ENCODE measurements around the gene SYCP2.
A peak's percentile ranks its signal among the peaks of the same experiment; 100 is the strongest.
"Not testable (repeated sequence)": the region's sequence is repeated elsewhere in the genome, so short reads cannot be mapped to it uniquely, and the experiment has no call there.

The SYCP2 gene, protein sequence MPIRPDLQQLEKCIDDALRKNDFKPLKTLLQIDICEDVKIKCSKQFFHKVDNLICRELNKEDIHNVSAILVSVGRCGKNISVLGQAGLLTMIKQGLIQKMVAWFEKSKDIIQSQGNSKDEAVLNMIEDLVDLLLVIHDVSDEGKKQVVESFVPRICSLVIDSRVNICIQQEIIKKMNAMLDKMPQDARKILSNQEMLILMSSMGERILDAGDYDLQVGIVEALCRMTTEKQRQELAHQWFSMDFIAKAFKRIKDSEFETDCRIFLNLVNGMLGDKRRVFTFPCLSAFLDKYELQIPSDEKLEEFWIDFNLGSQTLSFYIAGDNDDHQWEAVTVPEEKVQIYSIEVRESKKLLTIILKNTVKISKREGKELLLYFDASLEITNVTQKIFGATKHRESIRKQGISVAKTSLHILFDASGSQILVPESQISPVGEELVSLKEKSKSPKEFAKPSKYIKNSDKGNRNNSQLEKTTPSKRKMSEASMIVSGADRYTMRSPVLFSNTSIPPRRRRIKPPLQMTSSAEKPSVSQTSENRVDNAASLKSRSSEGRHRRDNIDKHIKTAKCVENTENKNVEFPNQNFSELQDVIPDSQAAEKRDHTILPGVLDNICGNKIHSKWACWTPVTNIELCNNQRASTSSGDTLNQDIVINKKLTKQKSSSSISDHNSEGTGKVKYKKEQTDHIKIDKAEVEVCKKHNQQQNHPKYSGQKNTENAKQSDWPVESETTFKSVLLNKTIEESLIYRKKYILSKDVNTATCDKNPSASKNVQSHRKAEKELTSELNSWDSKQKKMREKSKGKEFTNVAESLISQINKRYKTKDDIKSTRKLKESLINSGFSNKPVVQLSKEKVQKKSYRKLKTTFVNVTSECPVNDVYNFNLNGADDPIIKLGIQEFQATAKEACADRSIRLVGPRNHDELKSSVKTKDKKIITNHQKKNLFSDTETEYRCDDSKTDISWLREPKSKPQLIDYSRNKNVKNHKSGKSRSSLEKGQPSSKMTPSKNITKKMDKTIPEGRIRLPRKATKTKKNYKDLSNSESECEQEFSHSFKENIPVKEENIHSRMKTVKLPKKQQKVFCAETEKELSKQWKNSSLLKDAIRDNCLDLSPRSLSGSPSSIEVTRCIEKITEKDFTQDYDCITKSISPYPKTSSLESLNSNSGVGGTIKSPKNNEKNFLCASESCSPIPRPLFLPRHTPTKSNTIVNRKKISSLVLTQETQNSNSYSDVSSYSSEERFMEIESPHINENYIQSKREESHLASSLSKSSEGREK (N-terminal part only)

DNA sequence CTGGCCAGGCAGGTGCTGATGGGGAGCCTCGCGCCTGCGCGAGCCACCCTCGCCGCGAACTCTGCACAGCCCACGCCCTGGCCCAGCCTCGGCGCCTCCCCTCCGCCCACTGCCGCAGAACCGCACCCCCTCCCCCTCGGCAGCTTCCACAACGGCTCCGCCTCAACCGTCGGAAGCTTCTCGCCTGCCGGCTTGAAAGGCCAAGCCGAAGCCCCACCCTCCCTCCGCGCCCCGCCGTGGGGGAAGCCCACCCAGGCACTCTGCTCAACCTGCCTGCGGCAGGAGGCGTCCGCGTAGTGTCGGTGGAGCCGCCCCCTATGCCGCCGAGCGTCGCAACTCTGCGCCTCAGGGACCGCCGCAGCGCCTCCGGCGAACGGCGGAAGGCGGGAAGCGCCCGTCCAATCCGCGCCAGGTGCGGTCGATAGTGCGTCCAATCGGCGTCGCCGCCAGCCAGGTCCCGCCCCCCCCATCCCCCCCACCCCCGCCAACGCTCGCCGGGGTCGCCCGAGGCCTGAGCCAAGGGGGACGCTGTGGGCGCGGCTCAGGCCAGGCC, at the start of gene SYCP2:
TSS of gene SYCP2 (minus strand) at position 342 of the 553 bp plus-strand sequence. CDS start 11,224 bp downstream, outside the sequence.
- no peak for DNase-seq

DNA sequence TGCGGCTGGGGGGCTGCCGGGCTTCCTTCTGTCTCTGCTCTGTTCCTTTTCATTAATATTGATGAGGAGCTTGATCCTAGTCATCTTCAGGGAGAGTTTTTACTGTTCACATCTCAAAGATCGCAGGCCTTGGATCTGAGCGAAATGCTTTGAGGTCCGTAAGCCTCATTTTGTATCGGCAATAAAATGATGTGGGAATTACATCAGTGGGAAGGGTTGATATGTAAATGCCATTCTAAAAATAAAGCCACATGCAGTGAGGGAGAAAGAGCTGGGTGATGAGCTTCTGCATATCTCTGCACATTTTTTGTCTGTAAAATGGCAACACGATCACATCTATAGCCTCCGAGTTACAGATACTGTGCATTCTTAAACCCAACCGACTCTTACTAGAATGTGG, 49.6 kb upstream of the SYCP2 start:
- DNase-seq: no peak

- no peak for DNase-seq
Observed at GRCh38 chr20:59977086-59977485, 43.6 kb upstream of the SYCP2 start.

- DNase-seq: no peak
Observed at GRCh38 chr20:59976156-59976782, 42.8 kb upstream of the SYCP2 start.

GRCh38 chr20:59972037-59972801, 38.8 kb upstream of the SYCP2 start:
- no peak for DNase-seq

DNA sequence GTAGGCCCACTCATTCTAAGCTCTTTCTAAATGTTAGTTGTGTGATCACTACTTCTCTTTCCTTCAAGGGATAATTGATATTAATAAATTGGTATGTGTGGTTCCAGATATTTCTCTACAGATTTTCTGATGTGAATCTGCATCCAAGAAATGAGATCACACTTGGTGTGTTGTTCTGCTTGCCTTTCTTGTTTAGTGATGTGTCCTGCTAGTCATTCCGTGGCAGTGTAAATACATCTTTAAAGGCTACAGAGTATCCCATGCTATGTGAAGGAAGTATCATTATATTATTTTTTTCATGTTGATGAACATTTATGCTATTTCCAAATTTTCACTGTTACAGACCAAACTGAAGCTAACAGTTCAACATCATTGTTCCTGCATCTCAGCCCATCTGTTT, 38.0 kb upstream of the SYCP2 start:
- DNase-seq: no peak

GRCh38 chr20:59966428-59966827, 33.0 kb upstream of the SYCP2 start:
- DNase-seq: no peak

DNA sequence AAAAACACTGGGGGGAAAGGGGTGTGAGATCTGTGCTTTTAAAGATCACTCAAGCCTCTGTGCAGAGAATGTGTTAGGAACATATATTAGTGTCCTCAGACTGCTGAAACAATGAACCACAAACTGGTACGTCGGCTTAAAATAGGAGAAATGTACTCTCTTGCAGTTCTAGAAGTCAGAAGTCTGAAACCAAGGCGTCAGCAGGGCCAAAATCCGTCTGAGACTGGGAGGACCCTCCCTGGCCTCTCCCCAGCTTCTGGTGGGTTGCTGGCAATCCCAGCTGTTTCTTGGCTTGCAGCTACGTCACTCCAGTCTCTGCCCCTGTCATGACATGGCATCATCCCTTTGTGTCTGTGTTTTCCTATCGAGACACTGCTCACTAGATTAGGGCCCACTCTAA, 28.7 kb upstream of the SYCP2 start:
- DNase-seq: no peak

GRCh38 chr20:59961423-59961822, 28.0 kb upstream of the SYCP2 start:
- DNase-seq: no peak

GRCh38 chr20:59958626-59959025, 25.2 kb upstream of the SYCP2 start:
- no peak for DNase-seq

DNA sequence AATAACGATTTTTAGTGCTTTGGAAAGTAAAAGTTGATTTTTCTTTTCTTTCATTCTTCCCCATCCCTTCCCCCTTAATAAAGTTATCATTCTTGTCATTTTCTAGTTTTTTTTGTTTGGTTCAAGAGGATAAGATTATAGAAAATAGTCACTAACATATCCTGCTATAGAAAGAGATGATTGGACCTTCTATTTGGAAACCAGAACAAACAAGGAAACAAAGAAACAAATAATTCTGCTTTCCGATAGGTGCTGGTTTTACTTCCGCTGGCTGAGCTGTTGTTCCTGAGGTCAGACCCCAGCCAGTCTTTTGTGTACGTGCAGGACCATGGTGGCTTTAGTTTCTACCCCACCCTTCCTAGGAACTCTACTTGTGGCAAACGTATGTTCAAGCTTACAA, 24.7 kb upstream of the SYCP2 start, which contains the start of gene CDH26:
TSS of gene CDH26 (plus strand) at position 301 of the 400 bp plus-strand sequence. CDS start 304 bp downstream, outside the sequence.
- no peak for DNase-seq

DNA sequence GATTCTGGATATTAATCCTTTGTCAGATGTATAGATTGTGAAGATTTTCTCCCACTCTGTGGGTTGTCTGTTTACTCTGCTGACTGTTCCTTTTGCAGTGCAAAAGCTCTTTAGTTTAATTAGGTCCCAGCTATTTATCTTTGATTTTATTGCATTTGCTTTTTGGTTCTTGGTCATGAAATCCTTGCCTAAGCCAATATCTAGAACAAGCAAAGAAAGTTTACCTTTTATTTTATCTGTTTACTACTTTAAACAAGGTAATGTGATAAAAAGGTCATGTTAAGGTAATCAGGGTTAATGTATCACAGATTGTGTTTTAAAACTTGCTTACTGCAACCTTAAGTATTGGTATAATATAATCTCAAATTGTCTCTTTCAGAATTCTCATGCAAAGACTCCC, 24.1 kb upstream of the SYCP2 start:
- DNase-seq: not testable (repeated sequence)

GRCh38 chr20:59955131-59955796, 21.8 kb upstream of the SYCP2 start:
- DNase-seq: peak; percentile 17

DNA sequence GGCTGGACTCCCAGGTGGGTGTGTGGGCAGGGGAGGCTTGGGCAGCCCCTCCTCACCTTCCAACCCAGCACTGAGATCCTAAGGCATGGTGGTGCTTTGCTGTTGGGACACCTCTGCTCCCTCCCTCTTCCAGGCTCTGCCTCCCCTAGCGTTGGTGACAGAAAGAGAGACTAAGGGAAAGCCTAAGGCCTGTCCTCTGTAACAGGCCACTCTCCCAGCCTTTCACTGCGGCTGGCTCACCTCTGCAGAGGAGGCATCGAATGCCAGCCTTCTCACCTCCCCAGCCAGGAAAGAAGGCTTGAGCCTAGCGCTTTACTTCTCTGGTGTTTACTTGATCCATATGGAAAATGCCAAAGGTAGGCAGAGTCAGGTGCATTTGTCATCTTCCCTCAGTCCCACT, 21.3 kb upstream of the SYCP2 start:
- no peak for DNase-seq

DNA sequence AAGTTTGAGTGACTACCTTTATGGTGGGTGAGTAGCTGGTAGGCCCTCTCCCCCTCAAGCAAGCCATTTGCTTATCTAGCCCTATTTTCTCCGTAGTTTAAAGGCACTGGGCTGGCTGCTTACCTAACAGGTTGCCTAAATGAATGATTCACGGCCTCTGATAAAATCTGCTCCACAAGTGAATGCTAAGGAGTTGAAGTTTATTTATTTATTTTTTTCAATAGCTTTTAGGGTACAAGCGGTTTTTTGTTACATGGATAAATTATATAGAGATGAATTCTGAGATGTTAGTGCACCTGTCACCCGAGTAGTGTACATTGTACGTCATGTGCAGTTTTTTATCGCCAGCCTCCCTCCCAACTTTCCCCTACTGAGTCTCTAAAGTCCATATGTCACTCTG, 16.5 kb upstream of the SYCP2 start:
- no peak for DNase-seq

GRCh38 chr20:59948828-59949720, 15.6 kb upstream of the SYCP2 start:
- DNase-seq: peak; percentile 29

- no peak for DNase-seq
Observed at GRCh38 chr20:59948212-59948611, 14.8 kb upstream of the SYCP2 start.

DNA sequence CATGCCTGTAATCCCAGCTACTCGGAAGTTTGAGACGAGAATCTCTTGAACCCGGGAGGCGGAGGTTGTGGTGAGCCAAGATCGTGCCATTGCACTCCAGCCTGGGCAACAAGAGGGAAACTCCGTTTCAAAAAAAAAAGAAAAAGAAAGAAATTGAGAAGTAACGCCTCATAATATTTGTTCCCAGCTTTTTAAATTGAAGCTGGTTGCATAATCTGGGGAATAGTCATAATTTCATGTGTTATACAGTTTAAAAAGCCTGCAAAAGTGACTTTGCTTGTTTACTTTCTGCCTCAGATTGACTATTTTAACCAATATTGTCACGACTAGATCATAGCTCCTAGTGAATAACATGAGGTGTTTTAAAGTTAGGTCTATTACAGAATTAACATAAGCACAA, 13.9 kb upstream of the SYCP2 start:
- no peak for DNase-seq

DNA sequence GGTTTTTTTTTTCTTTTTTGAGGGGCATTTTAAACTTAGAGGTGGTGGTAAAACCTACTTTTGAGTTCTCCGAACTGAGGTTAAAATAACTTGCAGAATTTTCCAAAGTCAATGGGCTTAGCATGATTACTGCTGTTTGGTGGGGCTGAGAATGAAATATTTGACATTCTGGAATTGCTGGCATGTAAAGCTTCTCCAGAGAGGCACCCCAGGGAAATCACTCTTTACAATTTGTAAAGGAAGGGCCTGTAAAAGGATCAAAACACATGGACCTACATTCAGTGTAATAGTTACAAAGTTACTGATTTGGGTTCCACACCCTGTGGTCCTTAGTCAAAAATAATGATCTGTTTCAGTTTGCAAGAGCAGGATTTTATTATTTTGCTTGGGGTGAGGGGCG, 12.3 kb upstream of the SYCP2 start:
- no peak for DNase-seq

DNA sequence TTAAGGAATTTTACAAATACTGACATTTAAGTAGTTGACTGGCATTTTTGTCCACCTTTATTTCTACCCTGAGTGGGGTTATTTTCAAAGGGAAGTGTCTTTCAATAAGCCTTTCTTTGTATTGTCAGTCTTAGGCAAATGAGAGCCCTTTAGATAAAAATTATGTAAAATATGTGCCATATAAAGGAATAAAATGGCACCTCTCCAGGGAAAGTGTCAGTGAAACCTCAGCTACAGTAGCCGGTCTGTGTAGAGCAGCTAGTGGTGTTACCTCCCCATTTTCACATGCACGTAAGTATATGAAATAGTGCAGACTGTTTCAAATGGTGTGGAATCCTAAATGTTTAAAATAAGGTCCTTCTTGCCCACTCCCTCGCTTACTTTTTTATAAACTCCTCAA, 11.7 kb upstream of the SYCP2 start:
- no peak for DNase-seq
